Glomerular visceral epithelial cell (primary cell): ENCODE data around the gene KRT23.
A peak's percentile ranks its signal among the peaks of the same experiment; 100 is the strongest.
"Not testable (repeated sequence)": the region's sequence is repeated elsewhere in the genome, so short reads cannot be mapped to it uniquely, and the experiment has no call there.

Experiments
- DNase-seq: peaks from one replicate; pipeline ENCODE4 v3.0.0-alpha.2; 2016; ENCODE audit errors: extremely low spot score

KRT23 gene

GRCh38 chr17:40950176-40950575 lies 12.7 kb upstream of the KRT23 start:
- DNase-seq, result no peak

- no peak for DNase-seq
Observed at GRCh38 chr17:40949418-40949817, 12.0 kb upstream of the KRT23 start.

GRCh38 chr17:40947929-40948328 lies 10.5 kb upstream of the KRT23 start:
- no peak for DNase-seq

GRCh38 chr17:40945414-40945813 lies 8.0 kb upstream of the KRT23 start:
- no peak for DNase-seq

- DNase-seq, result no peak
Observed at GRCh38 chr17:40944531-40944930, 7.1 kb upstream of the KRT23 start.

GRCh38 chr17:40942553-40942952 lies 5.1 kb upstream of the KRT23 start:
- no peak for DNase-seq

GRCh38 chr17:40940266-40940665 lies 2.8 kb upstream of the KRT23 start:
- DNase-seq, result no peak

GRCh38 chr17:40938981-40939380 lies 1.5 kb upstream of the KRT23 start:
- no peak for DNase-seq

- no peak for DNase-seq
Observed at GRCh38 chr17:40936976-40937375, 470 bp downstream of the KRT23 start.

- DNase-seq, result no peak
Observed at GRCh38 chr17:40936437-40936971, 942 bp downstream of the KRT23 start.

- no peak for DNase-seq
Observed at GRCh38 chr17:40935624-40936023, 1.8 kb downstream of the KRT23 start.

- DNase-seq, result peak; percentile 81
Observed at GRCh38 chr17:40932608-40933007, 4.8 kb downstream of the KRT23 start.

- DNase-seq, result no peak
Observed at GRCh38 chr17:40931311-40931710, 6.1 kb downstream of the KRT23 start.

GRCh38 chr17:40926341-40926740 lies 11.1 kb downstream of the KRT23 start:
- DNase-seq, result no peak

- peak; percentile 77 for DNase-seq
Observed at GRCh38 chr17:40922239-40922638, 15.2 kb downstream of the KRT23 start.

- DNase-seq, result no peak
Observed at GRCh38 chr17:40921026-40921425, 16.4 kb downstream of the KRT23 start.

- DNase-seq, result not testable (repeated sequence)
Observed at GRCh38 chr17:40917116-40917515, 20.3 kb downstream of the KRT23 start.

- DNase-seq, result no peak
Observed at GRCh38 chr17:40916366-40916765, 21.1 kb downstream of the KRT23 start.

- peak; percentile 59 for DNase-seq
Observed at GRCh38 chr17:40915721-40916256, 21.7 kb downstream of the KRT23 start.

GRCh38 chr17:40915199-40915661 lies 22.2 kb downstream of the KRT23 start:
- peak; percentile 95 for DNase-seq

GRCh38 chr17:40914075-40914855 lies 23.2 kb downstream of the KRT23 start:
- DNase-seq, result no peak

- DNase-seq, result no peak
Observed at GRCh38 chr17:40912486-40913210, 24.8 kb downstream of the KRT23 start.

GRCh38 chr17:40910441-40910841 lies 27.0 kb downstream of the KRT23 start:
- DNase-seq, result no peak
